LNCaP clone FGC (cell line): ENCODE data around the gene CSHL1.

Experiments used
- DNase-seq: peaks from one replicate; pipeline ENCODE4 v3.0.0-alpha.2; 2011; ENCODE audit warnings: low read depth
- H3K4me3 ChIP-seq: 2 replicates; pipeline ENCODE4 v1.5.1; 2011; ENCODE audit warnings: mild to moderate bottlenecking, low read depth, low read length, control low read depth
- TF ChIP-seq, protein P1 (sequence below): IDR thresholded peaks from 2 replicates; pipeline ENCODE4 v1.5.1; 2012; ENCODE audit warnings: mild to moderate bottlenecking; ENCODE audit not compliant: control insufficient read depth, insufficient read depth; ENCODE audit errors: extremely low read depth

The CSHL1 gene

DNA sequence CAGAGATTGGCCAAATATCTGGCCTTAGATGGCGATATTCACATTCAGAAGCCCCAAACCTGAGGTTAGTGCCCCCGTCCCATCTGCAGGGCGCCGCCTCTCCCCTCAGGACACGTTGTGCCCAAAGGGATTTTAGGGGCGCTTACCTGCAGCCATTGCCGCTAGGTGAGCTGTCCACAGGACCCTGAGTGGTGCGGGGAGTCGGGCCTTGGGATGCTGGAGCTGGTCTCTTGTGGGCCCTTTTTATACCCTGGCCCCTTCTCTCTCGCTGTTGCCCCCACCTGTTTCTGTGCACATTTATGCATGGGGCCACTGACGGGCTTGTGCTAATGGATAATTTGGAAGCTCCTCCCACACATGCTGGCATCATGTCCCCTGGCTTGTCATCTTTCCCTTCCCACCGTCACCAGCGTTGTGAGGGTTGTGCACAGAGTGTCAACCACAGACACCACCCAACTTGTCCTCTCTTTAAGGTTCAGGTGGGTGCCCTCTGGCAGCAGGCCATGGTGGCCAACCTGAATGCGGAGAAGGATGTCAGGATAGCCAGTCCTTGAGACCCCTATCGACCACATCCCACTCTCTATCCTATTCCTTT, at the start of gene CSHL1:
Gene CSHL1, minus strand, starts transcription at position 218 of the 595 bp plus-strand sequence. Its CDS starts 62 bp downstream, at position 156.
- DNase-seq, result no peak
- TF ChIP-seq, protein P1, sequence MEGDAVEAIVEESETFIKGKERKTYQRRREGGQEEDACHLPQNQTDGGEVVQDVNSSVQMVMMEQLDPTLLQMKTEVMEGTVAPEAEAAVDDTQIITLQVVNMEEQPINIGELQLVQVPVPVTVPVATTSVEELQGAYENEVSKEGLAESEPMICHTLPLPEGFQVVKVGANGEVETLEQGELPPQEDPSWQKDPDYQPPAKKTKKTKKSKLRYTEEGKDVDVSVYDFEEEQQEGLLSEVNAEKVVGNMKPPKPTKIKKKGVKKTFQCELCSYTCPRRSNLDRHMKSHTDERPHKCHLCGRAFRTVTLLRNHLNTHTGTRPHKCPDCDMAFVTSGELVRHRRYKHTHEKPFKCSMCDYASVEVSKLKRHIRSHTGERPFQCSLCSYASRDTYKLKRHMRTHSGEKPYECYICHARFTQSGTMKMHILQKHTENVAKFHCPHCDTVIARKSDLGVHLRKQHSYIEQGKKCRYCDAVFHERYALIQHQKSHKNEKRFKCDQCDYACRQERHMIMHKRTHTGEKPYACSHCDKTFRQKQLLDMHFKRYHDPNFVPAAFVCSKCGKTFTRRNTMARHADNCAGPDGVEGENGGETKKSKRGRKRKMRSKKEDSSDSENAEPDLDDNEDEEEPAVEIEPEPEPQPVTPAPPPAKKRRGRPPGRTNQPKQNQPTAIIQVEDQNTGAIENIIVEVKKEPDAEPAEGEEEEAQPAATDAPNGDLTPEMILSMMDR, result no peak
- H3K4me3 ChIP-seq, result no peak within 1 kb of the TSS

DNA sequence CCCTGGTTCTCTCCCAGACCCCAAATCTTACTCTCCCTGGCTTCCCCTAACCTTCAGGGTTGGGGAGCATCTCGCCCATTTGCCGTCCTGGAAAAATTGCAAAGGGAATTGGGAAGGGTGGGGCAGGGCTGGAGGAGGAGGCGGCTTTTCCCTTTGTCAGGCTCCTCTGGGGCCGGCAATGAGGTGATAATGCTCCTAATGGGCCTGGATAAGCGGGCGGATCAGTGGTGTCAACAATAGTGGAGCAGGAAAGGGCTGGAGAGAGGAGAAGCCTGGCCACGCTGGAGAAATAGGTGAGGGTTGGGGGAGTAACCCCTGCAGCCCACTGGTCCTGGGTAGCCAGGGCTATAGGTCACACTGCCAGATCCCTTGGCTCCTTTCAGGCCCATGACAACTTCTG, 49.4 kb upstream of the CSHL1 start:
- no peak overlapping the region for H3K4me3 ChIP-seq
- no peak for DNase-seq
- TF ChIP-seq, protein P1, result no peak

DNA sequence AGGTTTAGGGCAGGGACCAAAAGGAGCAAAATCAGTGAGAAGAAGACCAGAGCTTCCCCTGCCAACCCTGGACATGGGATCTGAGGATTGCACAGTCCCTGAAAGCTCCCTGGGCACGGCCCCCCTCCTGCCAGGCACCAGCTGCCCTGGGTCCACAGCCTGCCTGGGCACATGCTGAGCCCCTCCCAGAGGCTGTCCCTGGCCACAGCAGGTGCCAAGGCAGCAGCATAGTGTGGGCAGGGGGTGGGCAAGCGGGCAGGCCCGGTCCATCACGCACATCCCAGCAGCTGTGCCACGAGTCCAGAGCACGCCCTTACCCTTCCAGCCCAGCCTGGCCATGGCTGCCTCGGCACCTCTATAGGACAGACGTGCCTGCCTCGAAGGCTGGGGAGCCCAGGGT, 48.9 kb upstream of the CSHL1 start:
- no peak overlapping the region for H3K4me3 ChIP-seq
- no peak for DNase-seq
- TF ChIP-seq, protein P1, result no peak

DNA sequence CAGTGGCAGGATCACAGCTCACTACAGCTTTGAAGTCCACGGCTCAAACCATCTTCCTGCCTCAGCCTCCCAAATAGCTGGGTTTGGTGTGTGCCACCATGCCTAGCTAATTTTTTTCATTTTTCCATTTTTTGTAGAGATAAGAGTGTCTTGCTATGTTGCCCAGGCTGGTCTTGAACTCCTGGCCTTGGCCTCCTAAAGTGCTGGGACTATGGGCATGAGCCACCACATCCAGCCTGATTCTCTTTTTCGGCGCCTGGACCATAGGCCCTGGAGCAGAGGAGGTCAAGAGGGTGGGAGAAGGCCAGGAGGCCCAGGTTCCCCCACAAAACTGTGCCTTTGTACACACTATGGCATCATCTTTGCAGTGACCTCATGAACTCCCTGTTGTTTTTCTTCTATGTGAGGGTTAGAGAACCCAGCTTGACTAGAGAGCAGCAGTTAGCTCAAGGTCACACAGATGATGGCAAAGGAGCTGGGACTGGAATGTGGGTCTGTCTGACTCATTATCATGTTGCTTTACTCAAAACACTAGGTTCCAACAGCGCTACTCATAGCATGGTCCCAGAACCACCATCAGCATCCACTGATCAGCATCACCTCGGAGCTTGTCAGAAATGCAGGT, 45.4 kb upstream of the CSHL1 start:
- no peak overlapping the region for H3K4me3 ChIP-seq
- TF ChIP-seq, protein P1, result no peak
- no peak for DNase-seq

DNA sequence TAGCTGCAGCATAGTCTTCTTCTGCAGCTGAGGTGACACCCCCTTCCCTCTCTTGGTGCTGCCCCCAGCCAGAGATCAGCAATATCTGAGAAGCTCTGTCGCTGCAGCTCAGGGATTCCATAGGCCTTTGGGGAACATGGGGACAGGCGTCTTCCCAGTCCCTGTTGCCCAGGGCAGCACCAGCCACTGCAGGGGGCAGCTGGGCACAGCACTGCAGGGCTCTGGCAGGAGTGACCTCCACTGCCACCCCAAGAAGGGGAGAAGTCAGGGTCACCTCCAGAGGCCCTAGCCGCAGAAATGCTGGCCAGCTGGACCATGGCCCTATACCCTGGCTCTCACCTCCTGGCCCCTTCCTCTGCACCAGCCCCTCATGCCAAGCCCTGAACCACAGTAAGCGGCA, 44.7 kb upstream of the CSHL1 start:
- TF ChIP-seq, protein P1, result no peak
- no peak for DNase-seq
- no peak overlapping the region for H3K4me3 ChIP-seq

DNA sequence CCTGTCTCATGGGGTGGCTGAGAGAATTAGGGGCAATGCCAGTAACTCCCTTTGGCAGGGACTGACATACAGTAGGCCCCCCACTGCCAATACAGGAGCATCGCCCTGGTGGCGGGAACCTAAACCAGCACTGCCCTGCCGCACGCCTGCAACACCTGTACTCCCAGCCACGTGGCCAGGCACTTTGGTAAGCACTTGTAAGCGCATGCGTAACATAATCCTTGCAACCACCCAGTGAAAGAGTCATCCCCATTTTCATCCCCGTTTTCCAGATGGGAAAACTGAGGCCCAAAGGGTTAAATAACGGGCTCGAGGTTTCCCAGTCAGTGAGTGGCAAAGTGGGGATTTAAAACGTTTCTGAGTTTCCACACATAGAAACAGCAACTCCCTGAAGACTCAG, 44.2 kb upstream of the CSHL1 start:
- no peak overlapping the region for H3K4me3 ChIP-seq
- TF ChIP-seq, protein P1, result no peak
- no peak for DNase-seq
